HepG2 (cell line): ENCODE results near the gene IP6K3. TPM values are rescaled to one million over a fixed set of nuclear protein-coding genes. Genes with fewer than 3 reads are reported as not detected.

Experiments used
- FOXK2 ChIP-seq: fragments of 450-650 bp; IDR thresholded peaks from 2 replicates; pipeline ENCODE4 v1.6.1; 2016
- KLF12 ChIP-seq: sonication (generic); formaldehyde crosslinking; IDR thresholded peaks from 2 replicates; pipeline ENCODE4 v1.4.0; 2020; ENCODE audit warnings: missing genetic modification reagents, borderline replicate concordance
- KMT2A ChIP-seq: sonication (generic); formaldehyde crosslinking; IDR thresholded peaks from 2 replicates; pipeline ENCODE4 v1.4.0; 2020; ENCODE audit warnings: missing genetic modification reagents
- SIX4 ChIP-seq: sonication (generic); formaldehyde crosslinking; IDR thresholded peaks from 2 replicates; pipeline ENCODE4 v1.4.0; 2020; ENCODE audit warnings: missing genetic modification reagents
- ZMYM2 ChIP-seq: sonication (generic); formaldehyde crosslinking; IDR thresholded peaks from 2 replicates; pipeline ENCODE4 v1.8.0; 2022; ENCODE audit warnings: mild to moderate bottlenecking, missing genetic modification reagents
- ZNF256 ChIP-seq: sonication (generic); formaldehyde crosslinking; conservative IDR thresholded peaks from 2 replicates; pipeline ENCODE4 v1.4.0; 2020; ENCODE audit warnings: missing genetic modification reagents
- ZNF264 ChIP-seq: sonication (generic); formaldehyde crosslinking; IDR thresholded peaks from 2 replicates; pipeline ENCODE4 v1.4.0; 2020; ENCODE audit warnings: missing genetic modification reagents
- ZNF501 ChIP-seq: sonication (generic); formaldehyde crosslinking; IDR thresholded peaks from 2 replicates; pipeline ENCODE4 v1.5.1; 2020; ENCODE audit warnings: mild to moderate bottlenecking, moderate library complexity, missing genetic modification reagents
- ZNF564 ChIP-seq: sonication (generic); formaldehyde crosslinking; IDR thresholded peaks from 2 replicates; pipeline ENCODE4 v1.8.1; 2023; ENCODE audit warnings: mild to moderate bottlenecking, missing genetic modification reagents
- polyA plus RNA-seq, 8 experiments: library from polyadenylated mRNA; depleted of rRNA in 3 of 8; stranded (reverse) in 7 of 8; unstranded in 1 of 8; fragments of >200 nt; fragmentation: Illumina TruSeq in 4 of 8; extraction: Trizol in 4 of 8; gene quantifications; 2 replicates each; pipeline versions ENCODE4 v1.2.1 to v1.2.3, GENCODE V29; 2011 to 2016; ENCODE audit warnings: low read depth in 4 of 8, missing spikeins in 1 of 8, mixed read lengths in 1 of 8; ENCODE audit not compliant: insufficient read depth in 1 of 8
- total RNA-seq, 5 experiments: library from RNA; depleted of rRNA; stranded (reverse); fragments of >200 nt; fragmentation: Illumina TruSeq; extraction: Trizol; gene quantifications; 2 replicates each; pipeline ENCODE4 v1.2.3, GENCODE V29; 2016; ENCODE audit warnings: low read depth in 1 of 5
- TF ChIP-seq, protein P1 (sequence below): sonication (generic); formaldehyde crosslinking; IDR thresholded peaks from 2 replicates; pipeline ENCODE4 v1.4.0; 2020; ENCODE audit warnings: missing genetic modification reagents
- TF ChIP-seq, protein P2 (sequence below): sonication (generic); formaldehyde crosslinking; IDR thresholded peaks from 2 replicates; pipeline ENCODE4 v1.5.1; 2020; ENCODE audit warnings: mild to moderate bottlenecking, missing genetic modification reagents, moderate library complexity
- TF ChIP-seq, protein P3 (sequence below): sonication (generic); formaldehyde crosslinking; IDR thresholded peaks from 2 replicates; pipeline ENCODE4 v1.8.1; 2023; ENCODE audit warnings: mild to moderate bottlenecking, missing genetic modification reagents
- TF ChIP-seq, protein P4 (sequence below): sonication (generic); formaldehyde crosslinking; conservative IDR thresholded peaks from 2 replicates; pipeline ENCODE4 v1.8.0; 2022; ENCODE audit warnings: mild to moderate bottlenecking, moderate library complexity, missing genetic modification reagents
- TF ChIP-seq, protein P5 (sequence below): sonication (generic); formaldehyde crosslinking; IDR thresholded peaks from 2 replicates; pipeline ENCODE4 v1.5.0; 2020; ENCODE audit warnings: mild to moderate bottlenecking, missing genetic modification reagents
- TF ChIP-seq, protein P6 (sequence below): sonication (generic); formaldehyde crosslinking; IDR thresholded peaks from 2 replicates; pipeline ENCODE4 v1.4.0; 2020; ENCODE audit warnings: missing genetic modification reagents

The IP6K3 gene
- total and polyA plus RNA-seq, 2 of the 13 experiments (the other 11 are each of a cell fraction or from before 2014, with no cell fraction given), result 0.11 to 0.18 TPM

DNA sequence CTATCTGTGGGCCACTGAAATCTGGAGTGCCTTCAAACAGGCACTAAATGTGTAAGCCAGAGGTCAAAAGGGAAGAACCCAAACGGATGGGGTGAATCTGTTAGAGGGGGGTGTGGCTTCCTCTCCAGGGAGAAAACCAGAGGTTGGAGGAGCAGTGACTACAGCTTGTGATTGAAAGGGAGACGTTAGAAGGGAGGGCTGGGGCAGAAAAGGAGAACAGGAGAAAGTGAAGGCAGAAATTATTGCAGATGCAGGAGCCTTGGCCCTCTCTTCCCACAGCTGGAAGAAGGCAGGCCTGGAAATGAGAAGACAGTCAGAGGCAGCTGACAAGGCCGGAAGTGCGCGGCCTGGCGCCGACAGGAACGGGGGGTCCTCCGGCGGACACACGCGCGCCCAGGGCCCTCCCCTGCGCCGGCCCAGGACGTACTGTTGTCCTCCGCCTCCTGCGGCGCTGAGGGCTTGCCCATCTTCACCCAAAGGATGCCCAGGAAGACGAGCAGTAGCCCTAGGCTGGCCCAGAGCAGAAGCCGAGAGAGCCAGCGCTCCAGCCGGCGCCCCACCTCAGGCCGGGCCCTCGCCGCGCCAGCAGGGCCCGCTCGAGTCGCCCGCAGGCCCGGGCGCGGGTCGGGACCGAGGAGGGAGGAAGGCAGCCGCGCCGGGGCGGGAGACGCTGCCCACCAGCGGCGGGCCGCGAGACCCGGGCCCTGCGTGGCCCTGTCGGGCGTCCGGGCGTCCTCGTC, 41.4 kb upstream of the IP6K3 start (continued):
- TF ChIP-seq, protein P1, sequence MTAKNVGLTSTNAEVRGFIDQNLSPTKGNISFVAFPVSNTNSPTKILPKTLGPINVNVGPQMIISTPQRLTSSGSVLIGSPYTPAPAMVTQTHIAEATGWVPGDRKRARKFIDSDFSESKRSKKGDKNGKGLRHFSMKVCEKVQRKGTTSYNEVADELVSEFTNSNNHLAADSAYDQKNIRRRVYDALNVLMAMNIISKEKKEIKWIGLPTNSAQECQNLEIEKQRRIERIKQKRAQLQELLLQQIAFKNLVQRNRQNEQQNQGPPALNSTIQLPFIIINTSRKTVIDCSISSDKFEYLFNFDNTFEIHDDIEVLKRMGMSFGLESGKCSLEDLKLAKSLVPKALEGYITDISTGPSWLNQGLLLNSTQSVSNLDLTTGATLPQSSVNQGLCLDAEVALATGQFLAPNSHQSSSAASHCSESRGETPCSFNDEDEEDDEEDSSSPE (CRISPR knock-in tag), result peak; percentile 45; the same call in 1 of the 2 replicates
- TF ChIP-seq KMT2A (CRISPR knock-in tag) (peak; percentile 78), ZNF564 (no peak), ZMYM2 (CRISPR knock-in tag) (no peak), ZNF264 (no peak), SIX4 (CRISPR knock-in tag) (no peak; the same call in 1 of the 2 replicates), ZNF256 (no peak), ZNF501 (CRISPR knock-in tag) (peak; percentile 80; the same call in 1 of the 2 replicates), KLF12 (CRISPR knock-in tag) (no peak), FOXK2 (0 out of 2 replicates have a peak, but pooled peaks have one; percentile 25)
- TF ChIP-seq, protein P2, sequence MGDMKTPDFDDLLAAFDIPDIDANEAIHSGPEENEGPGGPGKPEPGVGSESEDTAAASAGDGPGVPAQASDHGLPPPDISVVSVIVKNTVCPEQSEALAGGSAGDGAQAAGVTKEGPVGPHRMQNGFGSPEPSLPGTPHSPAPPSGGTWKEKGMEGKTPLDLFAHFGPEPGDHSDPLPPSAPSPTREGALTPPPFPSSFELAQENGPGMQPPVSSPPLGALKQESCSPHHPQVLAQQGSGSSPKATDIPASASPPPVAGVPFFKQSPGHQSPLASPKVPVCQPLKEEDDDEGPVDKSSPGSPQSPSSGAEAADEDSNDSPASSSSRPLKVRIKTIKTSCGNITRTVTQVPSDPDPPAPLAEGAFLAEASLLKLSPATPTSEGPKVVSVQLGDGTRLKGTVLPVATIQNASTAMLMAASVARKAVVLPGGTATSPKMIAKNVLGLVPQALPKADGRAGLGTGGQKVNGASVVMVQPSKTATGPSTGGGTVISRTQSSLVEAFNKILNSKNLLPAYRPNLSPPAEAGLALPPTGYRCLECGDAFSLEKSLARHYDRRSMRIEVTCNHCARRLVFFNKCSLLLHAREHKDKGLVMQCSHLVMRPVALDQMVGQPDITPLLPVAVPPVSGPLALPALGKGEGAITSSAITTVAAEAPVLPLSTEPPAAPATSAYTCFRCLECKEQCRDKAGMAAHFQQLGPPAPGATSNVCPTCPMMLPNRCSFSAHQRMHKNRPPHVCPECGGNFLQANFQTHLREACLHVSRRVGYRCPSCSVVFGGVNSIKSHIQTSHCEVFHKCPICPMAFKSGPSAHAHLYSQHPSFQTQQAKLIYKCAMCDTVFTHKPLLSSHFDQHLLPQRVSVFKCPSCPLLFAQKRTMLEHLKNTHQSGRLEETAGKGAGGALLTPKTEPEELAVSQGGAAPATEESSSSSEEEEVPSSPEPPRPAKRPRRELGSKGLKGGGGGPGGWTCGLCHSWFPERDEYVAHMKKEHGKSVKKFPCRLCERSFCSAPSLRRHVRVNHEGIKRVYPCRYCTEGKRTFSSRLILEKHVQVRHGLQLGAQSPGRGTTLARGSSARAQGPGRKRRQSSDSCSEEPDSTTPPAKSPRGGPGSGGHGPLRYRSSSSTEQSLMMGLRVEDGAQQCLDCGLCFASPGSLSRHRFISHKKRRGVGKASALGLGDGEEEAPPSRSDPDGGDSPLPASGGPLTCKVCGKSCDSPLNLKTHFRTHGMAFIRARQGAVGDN, result peak; percentile 73
- TF ChIP-seq, protein P3, sequence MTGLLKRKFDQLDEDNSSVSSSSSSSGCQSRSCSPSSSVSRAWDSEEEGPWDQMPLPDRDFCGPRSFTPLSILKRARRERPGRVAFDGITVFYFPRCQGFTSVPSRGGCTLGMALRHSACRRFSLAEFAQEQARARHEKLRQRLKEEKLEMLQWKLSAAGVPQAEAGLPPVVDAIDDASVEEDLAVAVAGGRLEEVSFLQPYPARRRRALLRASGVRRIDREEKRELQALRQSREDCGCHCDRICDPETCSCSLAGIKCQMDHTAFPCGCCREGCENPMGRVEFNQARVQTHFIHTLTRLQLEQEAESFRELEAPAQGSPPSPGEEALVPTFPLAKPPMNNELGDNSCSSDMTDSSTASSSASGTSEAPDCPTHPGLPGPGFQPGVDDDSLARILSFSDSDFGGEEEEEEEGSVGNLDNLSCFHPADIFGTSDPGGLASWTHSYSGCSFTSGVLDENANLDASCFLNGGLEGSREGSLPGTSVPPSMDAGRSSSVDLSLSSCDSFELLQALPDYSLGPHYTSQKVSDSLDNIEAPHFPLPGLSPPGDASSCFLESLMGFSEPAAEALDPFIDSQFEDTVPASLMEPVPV, result no peak; the same call in 1 of the 2 replicates
- TF ChIP-seq, protein P4, sequence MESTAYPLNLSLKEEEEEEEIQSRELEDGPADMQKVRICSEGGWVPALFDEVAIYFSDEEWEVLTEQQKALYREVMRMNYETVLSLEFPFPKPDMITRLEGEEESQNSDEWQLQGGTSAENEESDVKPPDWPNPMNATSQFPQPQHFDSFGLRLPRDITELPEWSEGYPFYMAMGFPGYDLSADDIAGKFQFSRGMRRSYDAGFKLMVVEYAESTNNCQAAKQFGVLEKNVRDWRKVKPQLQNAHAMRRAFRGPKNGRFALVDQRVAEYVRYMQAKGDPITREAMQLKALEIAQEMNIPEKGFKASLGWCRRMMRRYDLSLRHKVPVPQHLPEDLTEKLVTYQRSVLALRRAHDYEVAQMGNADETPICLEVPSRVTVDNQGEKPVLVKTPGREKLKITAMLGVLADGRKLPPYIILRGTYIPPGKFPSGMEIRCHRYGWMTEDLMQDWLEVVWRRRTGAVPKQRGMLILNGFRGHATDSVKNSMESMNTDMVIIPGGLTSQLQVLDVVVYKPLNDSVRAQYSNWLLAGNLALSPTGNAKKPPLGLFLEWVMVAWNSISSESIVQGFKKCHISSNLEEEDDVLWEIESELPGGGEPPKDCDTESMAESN, result peak; percentile 53; the same call in 1 of the 2 replicates
- TF ChIP-seq, protein P5, sequence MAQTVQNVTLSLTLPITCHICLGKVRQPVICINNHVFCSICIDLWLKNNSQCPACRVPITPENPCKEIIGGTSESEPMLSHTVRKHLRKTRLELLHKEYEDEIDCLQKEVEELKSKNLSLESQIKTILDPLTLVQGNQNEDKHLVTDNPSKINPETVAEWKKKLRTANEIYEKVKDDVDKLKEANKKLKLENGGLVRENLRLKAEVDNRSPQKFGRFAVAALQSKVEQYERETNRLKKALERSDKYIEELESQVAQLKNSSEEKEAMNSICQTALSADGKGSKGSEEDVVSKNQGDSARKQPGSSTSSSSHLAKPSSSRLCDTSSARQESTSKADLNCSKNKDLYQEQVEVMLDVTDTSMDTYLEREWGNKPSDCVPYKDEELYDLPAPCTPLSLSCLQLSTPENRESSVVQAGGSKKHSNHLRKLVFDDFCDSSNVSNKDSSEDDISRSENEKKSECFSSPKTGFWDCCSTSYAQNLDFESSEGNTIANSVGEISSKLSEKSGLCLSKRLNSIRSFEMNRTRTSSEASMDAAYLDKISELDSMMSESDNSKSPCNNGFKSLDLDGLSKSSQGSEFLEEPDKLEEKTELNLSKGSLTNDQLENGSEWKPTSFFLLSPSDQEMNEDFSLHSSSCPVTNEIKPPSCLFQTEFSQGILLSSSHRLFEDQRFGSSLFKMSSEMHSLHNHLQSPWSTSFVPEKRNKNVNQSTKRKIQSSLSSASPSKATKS, result no peak
- TF ChIP-seq, protein P6, sequence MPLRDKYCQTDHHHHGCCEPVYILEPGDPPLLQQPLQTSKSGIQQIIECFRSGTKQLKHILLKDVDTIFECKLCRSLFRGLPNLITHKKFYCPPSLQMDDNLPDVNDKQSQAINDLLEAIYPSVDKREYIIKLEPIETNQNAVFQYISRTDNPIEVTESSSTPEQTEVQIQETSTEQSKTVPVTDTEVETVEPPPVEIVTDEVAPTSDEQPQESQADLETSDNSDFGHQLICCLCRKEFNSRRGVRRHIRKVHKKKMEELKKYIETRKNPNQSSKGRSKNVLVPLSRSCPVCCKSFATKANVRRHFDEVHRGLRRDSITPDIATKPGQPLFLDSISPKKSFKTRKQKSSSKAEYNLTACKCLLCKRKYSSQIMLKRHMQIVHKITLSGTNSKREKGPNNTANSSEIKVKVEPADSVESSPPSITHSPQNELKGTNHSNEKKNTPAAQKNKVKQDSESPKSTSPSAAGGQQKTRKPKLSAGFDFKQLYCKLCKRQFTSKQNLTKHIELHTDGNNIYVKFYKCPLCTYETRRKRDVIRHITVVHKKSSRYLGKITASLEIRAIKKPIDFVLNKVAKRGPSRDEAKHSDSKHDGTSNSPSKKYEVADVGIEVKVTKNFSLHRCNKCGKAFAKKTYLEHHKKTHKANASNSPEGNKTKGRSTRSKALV (CRISPR knock-in tag), result peak; percentile 57; the same call in 1 of the 2 replicates
